HEK293 (cell line): ENCODE results near the gene FHIT.

Source experiments
- CTCF ChIA-PET: fragments of 350-600 bp; formaldehyde crosslinking; extraction: SDS; loops from one replicate; lab custom pipeline; 2021; ENCODE audit warnings: antibody characterized with exemption; lab: Yijun Ruan, JAX
- POLR2A ChIA-PET: fragments of 300-600 bp; formaldehyde crosslinking; extraction: SDS; loops from one replicate; lab custom pipeline; 2020; ENCODE audit warnings: antibody characterized with exemption, inconsistent platforms; lab: Yijun Ruan, JAX
- H3K27ac ChIP-seq: fragments of 200-500 bp; sonication (Bioruptor generic); 2 replicates; pipeline ENCODE4 v1.5.1; 2014; ENCODE audit warnings: low read depth, low read length, control low read depth, inconsistent platforms; ENCODE audit errors: extremely low read depth
- H3K36me3 ChIP-seq, 2 experiments: fragments of 200-500 bp in 1 of 2; sonication (Bioruptor generic) in 1 of 2; 1 replicate in 1 of 2; 2 replicates in 1 of 2; pipeline ENCODE4 v1.5.1; 2014 to 2017; ENCODE audit warnings: inconsistent platforms in 2 of 2, low read length in 2 of 2; ENCODE audit not compliant: control insufficient read depth in 2 of 2, insufficient read depth in 1 of 2
- H3K4me1 ChIP-seq: fragments of 200-500 bp; sonication (Bioruptor generic); 2 replicates; pipeline ENCODE4 v1.5.1; 2014; ENCODE audit warnings: mild to moderate bottlenecking, low read length, inconsistent platforms; ENCODE audit not compliant: control insufficient read depth, insufficient read depth
- H3K4me3 ChIP-seq: 2 replicates; pipeline ENCODE4 v1.5.1; 2011; ENCODE audit warnings: low read depth, mild to moderate bottlenecking, control low read depth, low read length, moderate library complexity
- H3K9me3 ChIP-seq: fragments of 200-500 bp; sonication (Bioruptor generic); 2 replicates; pipeline ENCODE4 v1.5.1; 2014; ENCODE audit warnings: low read depth, low read length, inconsistent platforms; ENCODE audit not compliant: control insufficient read depth, insufficient read depth
- AEBP2 ChIP-seq: fragments of 450-650 bp; formaldehyde crosslinking; IDR thresholded peaks from 2 replicates; pipeline ENCODE4 v1.5.1; 2016; ENCODE audit warnings: missing biosample characterization, missing genetic modification characterization, borderline replicate concordance
- BCL11A ChIP-seq: fragments of 450-650 bp; formaldehyde crosslinking; IDR thresholded peaks from 2 replicates; pipeline ENCODE4 v1.5.1; 2016; ENCODE audit warnings: low read depth, missing biosample characterization, missing genetic modification characterization
- BCL6B ChIP-seq: fragments of 450-650 bp; formaldehyde crosslinking; IDR thresholded peaks from 2 replicates; pipeline ENCODE4 v1.5.1; 2017; ENCODE audit warnings: missing biosample characterization, missing genetic modification characterization
- CTCF ChIP-seq: fragments of 450-650 bp; formaldehyde crosslinking; IDR thresholded peaks from 2 replicates; pipeline ENCODE4 v1.5.1; 2016; ENCODE audit warnings: missing biosample characterization, missing genetic modification characterization
- SCRT1 ChIP-seq: fragments of 450-650 bp; formaldehyde crosslinking; IDR thresholded peaks from 2 replicates; pipeline ENCODE4 v1.5.1; 2016; ENCODE audit warnings: missing biosample characterization, missing genetic modification characterization, borderline replicate concordance
- ZNF114 ChIP-seq: fragments of 450-650 bp; formaldehyde crosslinking; IDR thresholded peaks from 2 replicates; pipeline ENCODE4 v1.5.0; 2017; ENCODE audit warnings: missing biosample characterization, missing genetic modification characterization
- ZNF19 ChIP-seq: fragments of 450-650 bp; formaldehyde crosslinking; IDR thresholded peaks from 2 replicates; pipeline ENCODE4; 2016; ENCODE audit warnings: missing biosample characterization, missing genetic modification characterization, low read depth
- ZNF362 ChIP-seq: fragments of 450-650 bp; formaldehyde crosslinking; IDR thresholded peaks from 2 replicates; pipeline ENCODE4 v1.5.1; 2016; ENCODE audit warnings: missing biosample characterization, missing genetic modification characterization
- ZNF366 ChIP-seq: fragments of 450-650 bp; formaldehyde crosslinking; conservative IDR thresholded peaks from 2 replicates; pipeline ENCODE4 v1.5.1; 2016; ENCODE audit warnings: missing biosample characterization, missing genetic modification characterization
- ZNF398 ChIP-seq: fragments of 450-650 bp; formaldehyde crosslinking; IDR thresholded peaks from 2 replicates; pipeline ENCODE4 v1.5.1; 2017; ENCODE audit warnings: missing biosample characterization, missing genetic modification characterization
- ZNF423 ChIP-seq: fragments of 450-650 bp; formaldehyde crosslinking; IDR thresholded peaks from 2 replicates; pipeline ENCODE4 v1.5.1; 2016; ENCODE audit warnings: missing biosample characterization, missing genetic modification characterization
- ZNF449 ChIP-seq: fragments of 450-650 bp; formaldehyde crosslinking; IDR thresholded peaks from 2 replicates; pipeline ENCODE4 v1.5.1; 2017; ENCODE audit warnings: missing biosample characterization, mild to moderate bottlenecking, missing genetic modification characterization, moderate library complexity
- ZNF513 ChIP-seq: fragments of 450-650 bp; IDR thresholded peaks from 2 replicates; pipeline ENCODE4 v1.5.1; 2018; ENCODE audit warnings: missing biosample characterization, missing genetic modification characterization
- ZNF548 ChIP-seq: fragments of 450-650 bp; formaldehyde crosslinking; IDR thresholded peaks from 2 replicates; pipeline ENCODE4 v1.5.1; 2016; ENCODE audit warnings: missing biosample characterization, missing genetic modification characterization
- ZNF560 ChIP-seq: fragments of 450-650 bp; formaldehyde crosslinking; IDR thresholded peaks from 2 replicates; pipeline ENCODE4 v1.5.1; 2017; ENCODE audit warnings: missing biosample characterization, missing genetic modification characterization, borderline replicate concordance
- ZNF561 ChIP-seq: fragments of 450-650 bp; IDR thresholded peaks from 2 replicates; pipeline ENCODE4 v1.5.1; 2018; ENCODE audit warnings: missing biosample characterization, missing genetic modification characterization, borderline replicate concordance
- ZNF571 ChIP-seq: fragments of 450-650 bp; formaldehyde crosslinking; IDR thresholded peaks from 2 replicates; pipeline ENCODE4 v1.5.0; 2017; ENCODE audit warnings: missing biosample characterization, missing genetic modification characterization
- ZNF585B ChIP-seq: fragments of 450-650 bp; formaldehyde crosslinking; IDR thresholded peaks from 2 replicates; pipeline ENCODE4 v1.5.1; 2016; ENCODE audit warnings: missing biosample characterization, missing genetic modification characterization
- ZNF658 ChIP-seq: fragments of 450-650 bp; formaldehyde crosslinking; IDR thresholded peaks from 2 replicates; pipeline ENCODE4; 2016; ENCODE audit warnings: missing biosample characterization, missing genetic modification characterization
- ZNF664 ChIP-seq: fragments of 450-650 bp; formaldehyde crosslinking; IDR thresholded peaks from 2 replicates; pipeline ENCODE4 v1.5.1; 2016; ENCODE audit warnings: missing biosample characterization, missing genetic modification characterization
- ZNF837 ChIP-seq: fragments of 450-650 bp; formaldehyde crosslinking; IDR thresholded peaks from 2 replicates; pipeline ENCODE4 v1.5.1; 2016; ENCODE audit warnings: missing biosample characterization, missing genetic modification characterization

Gene FHIT

GRCh38 chr3:60730371-60730770, 520.9 kb downstream of the FHIT start (continued):
- no peak for TF ChIP-seq BCL6B
- no peak for TF ChIP-seq BCL11A (tag by site-specific recombination)
- TF ChIP-seq ZNF366 (tag by site-specific recombination), result no peak
- TF ChIP-seq ZNF513 (tag by site-specific recombination), result no peak
- no peak for TF ChIP-seq ZNF19
- TF ChIP-seq, all 188 proteins: peak for 0

- H3K9me3 ChIP-seq, result no peaks in the 10 kb centered on the region
- no peak overlapping the region for H3K4me3 ChIP-seq
- no peaks in the 10 kb centered on the region for H3K36me3 ChIP-seq
- TF ChIP-seq ZNF585B (tag by site-specific recombination) (no peak), ZNF449 (tag by site-specific recombination) (no peak), AEBP2 (tag by site-specific recombination) (no peak), SCRT1 (tag by site-specific recombination) (no peak), ZNF362 (tag by site-specific recombination) (no peak), ZNF658 (tag by site-specific recombination) (no peak), ZNF571 (tag by site-specific recombination) (no peak)
- TF ChIP-seq, all 188 proteins: peak for 0
- ChIA-PET POLR2A (no interaction called here), CTCF (interaction anchor here (0.6 kb wide), 1 partner anchor 650 kb away, joined by 3 read pairs; no protein-coding TSS in a partner anchor)
- Histone ChIP-seq H3K4me1 (no peaks in the 10 kb centered on the region), H3K27ac (no peak overlapping the region)
Measured at GRCh38 chr3:60729056-60729455, 522.2 kb downstream of the FHIT start.

GRCh38 chr3:60728006-60728405, 523.2 kb downstream of the FHIT start:
- TF ChIP-seq ZNF561 (no peak), ZNF548 (tag by site-specific recombination) (no peak), ZNF837 (tag by site-specific recombination) (no peak), ZNF398 (tag by site-specific recombination) (no peak), ZNF114 (no peak), CTCF (tag by site-specific recombination) (no peak), ZNF560 (tag by site-specific recombination) (no peak), ZNF449 (tag by site-specific recombination) (no peak), ZNF664 (tag by site-specific recombination) (no peak), ZNF423 (no peak)
- H3K27ac ChIP-seq, result no peak overlapping the region
- H3K4me1 ChIP-seq, result no peaks in the 10 kb centered on the region
- H3K36me3 ChIP-seq, result no peaks in the 10 kb centered on the region
- ChIA-PET POLR2A (no interaction called here), CTCF (interaction anchor here (0.9 kb wide), 1 partner anchor 14 kb away, joined by 3 read pairs; no protein-coding TSS in a partner anchor)
- H3K9me3 ChIP-seq, result no peaks in the 10 kb centered on the region
- H3K4me3 ChIP-seq, result no peak overlapping the region
